C4-2B (cell line): ENCODE measurements around the gene ZNF593.
A peak's percentile ranks its signal among the peaks of the same experiment; 100 is the strongest.

ENCODE experiments used
- H3K27ac ChIP-seq: fragments of 450-650 bp; 2 replicates; pipeline ENCODE4 v1.5.1; 2017
- CTCF ChIP-seq: fragments of 450-650 bp; conservative IDR thresholded peaks from 2 replicates; pipeline ENCODE4 v1.5.1; 2017; ENCODE audit warnings: mild to moderate bottlenecking
- ZFX ChIP-seq: fragments of 450-650 bp; IDR thresholded peaks from 2 replicates; pipeline ENCODE4 v1.6.1; 2017

The ZNF593 gene

GRCh38 chr1:26161415-26162219 lies 8.1 kb upstream of the ZNF593 start:
- H3K27ac ChIP-seq: no peak overlapping the region
- TF ChIP-seq CTCF: peak; percentile 33
- TF ChIP-seq ZFX: no peak

- H3K27ac ChIP-seq: no peak overlapping the region
Measured at GRCh38 chr1:26162220-26162709, 7.4 kb upstream of the ZNF593 start.

GRCh38 chr1:26163684-26164035 lies 6.0 kb upstream of the ZNF593 start:
- no peak overlapping the region for H3K27ac ChIP-seq
- TF ChIP-seq CTCF (no peak), ZFX (no peak)

More at GRCh38 chr1:26162220-26162709, 7.4 kb upstream of the ZNF593 start:
- TF ChIP-seq CTCF: no peak; the same call in 1 of the 2 replicates
- no peak for TF ChIP-seq ZFX

- TF ChIP-seq ZFX: no peak
- peak; percentile 83 for TF ChIP-seq CTCF
- H3K27ac ChIP-seq: no peak overlapping the region
Measured at GRCh38 chr1:26164036-26164860, 5.5 kb upstream of the ZNF593 start.

- H3K27ac ChIP-seq: no peak overlapping the region
- TF ChIP-seq ZFX: no peak
- no peak for TF ChIP-seq CTCF
Measured at GRCh38 chr1:26164861-26165842, 4.6 kb upstream of the ZNF593 start.

GRCh38 chr1:26166719-26167281 lies 2.9 kb upstream of the ZNF593 start:
- no peak for TF ChIP-seq ZFX
- TF ChIP-seq CTCF: no peak
- H3K27ac ChIP-seq: no peak overlapping the region
